Mesothelial cell of epicardium (in vitro differentiated cells): ENCODE data around the gene SYNGR4. TPM values are rescaled to one million over a fixed set of nuclear protein-coding genes. Genes with fewer than 3 reads are reported as not detected.

Experiments used
- DNase-seq, 2 experiments: peaks; one replicate each; pipeline ENCODE4 v3.0.0; 2021; ENCODE audit warnings: low spot score in 2 of 2; ENCODE audit not compliant: unreplicated experiment in 2 of 2
- H3K27ac Mint-ChIP-seq: 2 replicates; pipeline ENCODE4 v1.8.0; 2021; ENCODE audit warnings: mixed read lengths
- H3K27me3 Mint-ChIP-seq: 2 replicates; pipeline ENCODE4 v1.8.0; 2021; ENCODE audit warnings: low read depth, mixed read lengths
- H3K36me3 Mint-ChIP-seq: 2 replicates; pipeline ENCODE4 v1.8.0; 2021; ENCODE audit warnings: mixed read lengths
- H3K4me1 Mint-ChIP-seq: 2 replicates; pipeline ENCODE4 v1.8.0; 2021; ENCODE audit warnings: mixed read lengths
- H3K4me3 Mint-ChIP-seq: 2 replicates; pipeline ENCODE4 v1.8.0; 2021; ENCODE audit warnings: mild to moderate bottlenecking, moderate library complexity, mixed read lengths
- H3K9me3 Mint-ChIP-seq: 2 replicates; pipeline ENCODE4 v1.8.0; 2021; ENCODE audit warnings: mixed read lengths
- CTCF ChIP-seq: fragments of 200-600 bp; sonication (generic); IDR thresholded peaks from one replicate; pipeline ENCODE4 v1.5.0; 2021; ENCODE audit warnings: antibody characterized with exemption; ENCODE audit not compliant: unreplicated experiment
- total RNA-seq: library from RNA; stranded (reverse); gene quantifications from 3 replicates; pipeline ENCODE4 v1.2.1, GENCODE V29; 2021

The SYNGR4 gene
- total RNA-seq, 1 donor from 2014 or later: not detected

DNA sequence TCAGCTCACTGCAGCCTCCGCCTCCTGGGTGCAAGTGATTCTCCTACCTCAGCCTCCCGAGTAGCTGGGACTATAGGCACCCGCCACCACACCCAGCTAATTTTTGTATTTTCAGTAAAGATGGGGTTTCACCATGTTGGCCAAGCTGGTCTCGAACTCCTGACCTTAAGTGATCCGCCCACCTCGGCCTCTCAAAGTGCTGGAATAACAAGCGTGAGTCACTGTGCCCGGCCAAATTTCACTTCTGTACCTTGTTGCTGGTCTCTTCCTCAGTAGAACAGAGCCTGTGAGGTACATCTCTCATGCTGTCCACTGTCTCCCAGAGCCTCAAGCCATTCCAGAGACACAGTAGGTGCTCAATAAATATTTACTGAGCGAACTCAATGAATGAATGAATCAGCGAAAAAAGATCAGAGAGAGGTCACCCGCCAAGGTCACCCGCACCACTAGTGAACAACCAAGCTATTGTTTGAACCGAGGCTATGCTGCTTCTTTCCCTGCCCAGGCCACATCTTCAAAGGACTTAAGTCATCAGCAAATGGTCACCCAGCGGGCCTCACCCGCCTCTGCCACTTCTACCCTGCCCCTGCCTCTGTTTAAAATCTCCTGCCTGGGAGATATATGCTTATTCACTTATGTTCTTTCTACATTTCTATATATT lies 9.7 kb upstream of the SYNGR4 start:
- no peak overlapping the region for H3K27ac Mint-ChIP-seq

DNA sequence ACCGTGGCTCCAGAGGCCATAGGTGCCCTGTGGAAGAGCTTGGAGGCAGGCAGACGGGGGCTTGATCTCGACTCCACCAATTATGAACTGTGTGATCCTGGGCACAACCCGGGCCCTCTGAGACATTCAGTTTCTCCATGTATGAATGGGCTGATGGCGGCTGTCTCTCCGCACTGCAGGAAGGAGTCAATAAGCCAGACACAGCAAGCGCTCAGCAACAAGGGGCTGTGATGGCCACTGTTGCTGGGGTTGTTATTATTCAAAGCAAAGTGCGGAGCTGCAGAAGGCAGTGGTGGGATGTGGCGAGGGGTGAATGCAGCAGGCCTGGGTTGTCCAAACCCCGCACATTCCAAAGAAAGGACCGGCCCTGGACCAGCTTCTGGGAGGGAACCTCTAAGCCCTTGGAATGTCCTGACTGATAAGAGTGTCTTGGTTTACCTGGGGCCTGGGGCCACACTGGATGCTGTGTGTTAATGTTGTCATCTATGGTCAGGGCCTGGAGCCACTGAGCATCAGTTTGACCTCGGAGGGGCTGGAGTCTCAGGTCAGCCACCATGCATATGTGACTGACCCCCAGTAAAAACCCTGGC lies 8.7 kb upstream of the SYNGR4 start:
- TF ChIP-seq CTCF: no peak
- H3K27me3 Mint-ChIP-seq: no peaks in the 10 kb centered on the region
- H3K4me3 Mint-ChIP-seq: no peak overlapping the region
- no peaks in the 10 kb centered on the region for H3K4me1 Mint-ChIP-seq
- no peaks in the 10 kb centered on the region for H3K9me3 Mint-ChIP-seq
- H3K27ac Mint-ChIP-seq: no peak overlapping the region
- H3K36me3 Mint-ChIP-seq: no peaks in the 10 kb centered on the region
- no peak for DNase-seq

More for the DNA sequence above, 9.7 kb upstream of the SYNGR4 start:
- Mint-ChIP-seq H3K4me3 (no peak overlapping the region), H3K36me3 (no peaks in the 10 kb centered on the region), H3K4me1 (no peaks in the 10 kb centered on the region), H3K9me3 (no peaks in the 10 kb centered on the region), H3K27me3 (no peaks in the 10 kb centered on the region)
- DNase-seq: no peak
- no peak for TF ChIP-seq CTCF

DNA sequence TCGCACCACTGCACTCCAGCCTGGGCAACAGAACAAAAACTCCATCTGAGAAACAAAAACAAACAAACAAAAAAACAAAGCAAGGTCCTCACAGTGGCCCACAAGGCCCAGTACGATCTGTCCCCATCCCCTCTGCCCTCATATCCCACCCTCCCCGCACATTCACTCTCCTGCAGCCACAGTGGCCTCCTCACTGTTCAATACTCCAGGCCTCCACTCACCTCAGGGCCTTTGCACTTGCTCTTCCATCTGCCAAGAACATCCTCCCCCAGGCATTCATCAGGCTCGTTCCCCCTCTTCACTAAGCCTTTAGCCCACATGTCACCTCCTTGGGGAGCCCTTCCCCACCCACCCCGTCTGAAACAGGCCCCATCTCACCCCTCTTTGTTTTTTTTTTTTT lies 5.0 kb upstream of the SYNGR4 start:
- DNase-seq: no peak
- TF ChIP-seq CTCF: no peak
- Mint-ChIP-seq H3K36me3 (no peaks in the 10 kb centered on the region), H3K4me3 (no peak overlapping the region), H3K27ac (no peak overlapping the region), H3K4me1 (peaks cover 2% of the 10 kb centered on the region), H3K9me3 (no peaks in the 10 kb centered on the region), H3K27me3 (no peaks in the 10 kb centered on the region)

DNA sequence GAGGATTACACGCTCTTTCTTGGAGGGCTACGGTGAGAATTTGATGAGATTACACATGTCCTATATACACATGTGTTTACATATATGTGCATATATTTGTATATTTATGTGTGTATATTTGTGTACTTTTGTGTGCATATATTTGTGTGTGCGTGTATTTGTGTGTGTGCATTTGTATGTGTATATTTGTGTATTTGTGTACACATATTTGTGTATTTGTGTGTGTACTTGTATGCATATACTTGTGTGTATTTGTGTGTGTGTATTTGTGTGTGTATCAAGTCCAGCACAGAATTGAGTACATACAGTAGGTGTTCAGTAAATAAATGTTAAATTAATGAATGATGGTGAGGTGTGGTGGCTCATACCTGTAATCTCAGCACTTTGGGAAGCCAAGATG lies 2.3 kb upstream of the SYNGR4 start:
- TF ChIP-seq CTCF: no peak
- DNase-seq: no peak
- no peaks in the 10 kb centered on the region for H3K36me3 Mint-ChIP-seq
- H3K27me3 Mint-ChIP-seq: no peaks in the 10 kb centered on the region
- H3K4me3 Mint-ChIP-seq: no peak overlapping the region
- H3K27ac Mint-ChIP-seq: no peak overlapping the region
- peaks cover 3% of the 10 kb centered on the region for H3K4me1 Mint-ChIP-seq
- no peaks in the 10 kb centered on the region for H3K9me3 Mint-ChIP-seq

DNA sequence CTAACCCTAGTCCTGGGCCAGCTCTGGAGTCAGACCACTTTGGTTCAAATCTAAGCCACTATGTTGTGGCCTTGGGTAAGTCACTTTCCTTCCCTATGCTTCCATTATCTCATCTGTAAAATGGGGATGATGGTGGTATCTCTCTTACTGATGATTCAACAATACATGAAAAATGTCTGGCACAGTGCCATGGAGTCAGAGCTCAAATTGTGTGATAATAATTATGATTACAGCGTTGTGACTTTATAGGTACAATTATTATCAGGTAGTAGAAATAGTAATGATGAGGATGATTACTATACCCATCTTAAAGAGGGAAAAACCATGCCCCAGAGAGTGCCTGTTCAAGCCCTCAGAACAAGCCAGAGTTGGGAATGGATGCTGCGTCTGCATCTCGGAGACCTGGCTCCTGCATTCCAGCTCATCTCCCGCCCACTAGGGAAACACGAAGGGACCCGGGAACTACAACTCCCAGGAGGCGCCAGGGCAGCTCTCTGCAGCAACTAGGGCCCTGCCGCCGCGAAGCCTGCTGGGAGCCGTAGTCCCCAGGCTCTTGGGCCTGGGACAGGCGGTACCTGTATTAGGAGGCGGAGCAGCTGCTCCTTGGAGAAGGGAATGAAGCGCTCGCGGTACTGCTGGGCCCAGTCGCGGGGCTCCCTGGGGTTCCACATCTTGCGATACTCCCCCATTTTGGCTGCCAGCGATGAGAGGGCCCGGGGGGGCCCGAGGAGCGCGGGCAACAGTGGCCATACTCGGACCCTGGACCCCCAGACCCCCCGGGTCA lies 1.3 kb upstream of the SYNGR4 start:
- no peaks in the 10 kb centered on the region for H3K27me3 Mint-ChIP-seq
- H3K9me3 Mint-ChIP-seq: no peaks in the 10 kb centered on the region
- peak; percentile 92 to 96 for DNase-seq
- peak overlapping the region; percentile 87 for H3K27ac Mint-ChIP-seq
- peak overlapping the region; percentile 73 for H3K4me3 Mint-ChIP-seq
- no peak for TF ChIP-seq CTCF
- H3K36me3 Mint-ChIP-seq: no peaks in the 10 kb centered on the region
- peaks cover 3% of the 10 kb centered on the region for H3K4me1 Mint-ChIP-seq
